NCI-H2107 treated with DMSO at 0.1 percent for 48 hours (cell line): ENCODE results near the gene ELP6.
"Not testable (repeated sequence)": the region's sequence is repeated elsewhere in the genome, so short reads cannot be mapped to it uniquely, and the experiment has no call there.

Experiments used
- DNase-seq: peaks from one replicate; lab custom pipeline; 2025; ENCODE audit not compliant: unreplicated experiment; lab: John Stamatoyannopoulos, UW

Gene ELP6

DNA sequence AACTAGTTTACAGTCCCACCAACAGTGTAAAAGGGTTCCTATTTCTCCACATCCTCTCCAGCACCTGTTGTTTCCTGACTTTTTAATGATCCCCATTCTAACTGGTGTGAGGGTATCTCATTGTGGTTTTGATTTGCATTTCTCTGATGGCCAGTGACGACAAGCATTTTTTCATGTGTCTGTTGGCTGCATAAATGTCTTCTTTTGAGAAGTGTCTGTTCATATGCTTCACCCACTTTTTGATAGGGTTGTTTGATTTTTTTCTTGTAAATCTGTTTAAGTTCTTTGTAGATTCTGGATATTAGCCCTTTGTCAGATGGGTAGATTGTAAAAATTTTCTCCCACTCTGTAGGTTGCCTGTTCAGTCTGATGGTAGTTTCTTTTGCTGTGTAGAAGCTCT lies 45.2 kb downstream of the ELP6 start:
- not testable (repeated sequence) for DNase-seq

DNA sequence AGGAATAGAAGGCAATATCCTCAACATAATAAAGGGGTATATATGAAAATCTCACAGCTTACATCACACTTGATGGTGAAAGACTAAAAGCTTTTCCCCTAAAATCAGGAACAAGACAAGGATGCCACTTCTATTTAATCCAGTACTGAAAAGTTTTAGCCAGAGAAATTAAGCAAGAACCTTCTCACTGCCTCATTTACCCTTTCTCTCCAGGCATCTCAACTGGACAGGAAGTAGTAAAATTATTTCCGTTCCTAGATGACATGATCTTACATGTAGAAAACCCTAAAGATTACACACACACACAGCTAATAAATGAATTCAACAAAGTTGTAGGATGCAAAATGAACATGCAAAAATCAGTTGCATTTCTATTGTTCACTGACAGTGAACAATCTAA lies 48.9 kb downstream of the ELP6 start:
- DNase-seq = no peak

GRCh38 chr3:47459534-47460085 lies 53.9 kb downstream of the ELP6 start:
- not testable (repeated sequence) for DNase-seq

DNA sequence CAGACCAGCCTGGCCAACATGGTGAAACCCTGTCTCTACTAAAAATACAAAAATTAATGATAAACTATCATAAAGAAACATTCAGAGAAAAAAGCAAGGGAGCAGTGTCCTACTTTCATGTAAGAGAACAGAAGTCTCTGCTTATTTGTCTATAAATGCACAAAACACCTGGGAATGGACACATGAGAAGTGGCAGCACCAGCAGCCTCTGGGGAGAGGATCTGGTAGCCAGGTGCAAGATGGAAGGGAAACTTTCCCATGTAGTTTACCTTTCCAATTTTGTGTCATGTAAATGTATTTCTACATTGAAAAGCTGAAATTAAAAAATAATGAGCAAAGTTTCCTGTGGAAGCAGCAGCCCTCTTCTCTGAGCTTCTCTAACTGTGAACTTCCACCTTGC lies 56.5 kb downstream of the ELP6 start:
- no peak for DNase-seq

DNA sequence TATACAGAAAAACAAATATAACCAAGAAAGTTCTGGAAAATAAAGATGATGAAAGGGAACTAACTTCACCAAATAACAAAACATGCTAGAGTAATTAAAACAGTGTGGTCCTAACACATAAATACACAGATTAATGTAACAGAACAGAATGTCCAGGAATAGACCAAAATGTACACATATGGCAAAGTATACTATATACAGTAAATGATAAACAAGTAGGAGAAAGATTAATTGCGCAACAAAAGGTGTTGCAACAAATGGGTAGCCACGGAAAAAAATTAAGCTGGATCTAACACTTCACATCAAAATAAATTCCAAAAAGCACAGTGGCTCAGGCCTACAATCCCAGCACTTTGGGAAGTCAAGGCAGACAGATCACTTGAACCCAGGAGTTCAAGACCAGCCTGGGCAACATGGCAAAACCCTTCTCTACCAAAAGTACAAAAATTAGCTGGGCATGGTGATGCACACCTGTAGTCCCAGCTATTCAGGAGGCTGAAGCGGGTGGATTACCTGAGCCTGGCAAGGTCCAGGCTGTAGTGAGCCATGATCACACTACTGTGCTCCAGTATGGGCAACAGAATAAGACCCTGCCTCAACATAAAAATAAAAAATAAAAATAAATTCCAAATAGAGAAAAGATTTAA lies 57.6 kb downstream of the ELP6 start:
- no peak for DNase-seq

DNA sequence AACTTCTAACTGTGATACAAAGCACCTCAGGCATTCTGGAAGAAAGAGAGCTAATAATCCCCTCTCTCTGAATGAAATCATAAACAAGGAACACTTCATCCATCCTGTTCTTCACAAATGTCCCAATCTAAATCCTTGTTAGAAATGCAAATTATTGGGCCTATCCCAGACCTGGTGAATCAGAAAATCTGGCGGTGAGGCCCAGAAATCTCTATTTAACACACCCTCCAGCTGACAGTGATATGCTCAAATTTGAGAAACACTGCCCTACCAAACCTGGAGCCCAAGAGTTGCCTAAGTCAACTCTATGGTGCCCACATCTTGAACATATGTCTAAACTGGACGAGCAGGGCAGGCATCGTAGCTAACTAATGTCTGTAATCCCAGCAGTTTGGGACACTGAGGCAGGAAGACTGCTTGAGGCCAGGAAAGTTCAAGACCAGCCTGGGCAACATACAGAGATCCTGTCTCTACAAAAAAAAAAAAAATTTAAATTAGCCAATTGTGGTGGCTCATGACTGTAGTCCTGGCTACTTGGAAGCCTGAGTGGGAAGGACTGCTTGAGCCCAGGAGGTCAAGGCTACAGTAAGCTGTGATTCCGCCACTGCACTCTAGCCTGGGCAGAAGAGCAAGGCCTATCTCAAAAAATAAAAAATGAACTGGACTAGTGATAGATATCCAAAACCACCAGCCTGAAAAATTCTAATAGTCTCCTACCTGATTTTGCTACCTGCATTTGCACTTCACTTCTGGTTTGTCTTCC lies 60.9 kb downstream of the ELP6 start:
- DNase-seq = no peak
